ENCODE results near the gene RPUSD3.
"Not testable (repeated sequence)": the region's sequence is repeated elsewhere in the genome, so short reads cannot be mapped to it uniquely, and the experiment has no call there.

Gene RPUSD3

DNA sequence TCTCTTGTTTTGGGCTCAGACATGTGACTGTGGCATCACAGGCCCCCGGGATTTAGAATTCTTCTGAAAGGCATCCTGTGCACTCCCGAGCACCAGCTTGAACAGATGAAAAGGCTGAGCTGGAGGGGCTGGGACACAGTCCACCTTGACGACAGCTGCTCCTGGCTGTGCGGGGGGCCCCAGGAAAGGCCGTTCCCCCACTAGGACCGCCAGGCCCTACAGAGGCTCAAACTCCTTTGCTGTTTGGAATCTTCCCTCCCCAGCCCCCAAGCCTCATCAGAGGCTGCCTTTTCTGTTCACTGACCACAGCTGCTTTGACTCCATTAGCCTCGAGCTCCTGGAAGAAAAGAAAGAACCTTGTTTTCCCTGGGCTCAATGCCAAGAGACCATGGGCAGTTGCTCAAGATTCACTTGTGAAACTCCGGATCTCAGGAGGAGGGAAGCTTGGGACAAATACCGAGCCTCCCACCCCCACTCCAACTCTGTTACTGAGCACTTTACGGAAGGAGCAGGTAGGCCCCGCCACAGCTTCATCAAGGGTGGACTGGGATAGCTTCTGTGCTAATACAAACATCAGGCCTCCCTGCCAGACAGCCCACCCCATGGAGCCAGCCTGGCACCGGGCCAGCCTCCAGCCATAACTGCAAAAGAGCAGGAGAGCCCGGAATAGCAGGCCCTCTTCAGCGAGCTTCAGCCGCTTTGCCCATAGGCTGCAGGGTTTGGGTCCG, 20.6 kb upstream of the RPUSD3 start:
- no peak for DNase-seq

DNA sequence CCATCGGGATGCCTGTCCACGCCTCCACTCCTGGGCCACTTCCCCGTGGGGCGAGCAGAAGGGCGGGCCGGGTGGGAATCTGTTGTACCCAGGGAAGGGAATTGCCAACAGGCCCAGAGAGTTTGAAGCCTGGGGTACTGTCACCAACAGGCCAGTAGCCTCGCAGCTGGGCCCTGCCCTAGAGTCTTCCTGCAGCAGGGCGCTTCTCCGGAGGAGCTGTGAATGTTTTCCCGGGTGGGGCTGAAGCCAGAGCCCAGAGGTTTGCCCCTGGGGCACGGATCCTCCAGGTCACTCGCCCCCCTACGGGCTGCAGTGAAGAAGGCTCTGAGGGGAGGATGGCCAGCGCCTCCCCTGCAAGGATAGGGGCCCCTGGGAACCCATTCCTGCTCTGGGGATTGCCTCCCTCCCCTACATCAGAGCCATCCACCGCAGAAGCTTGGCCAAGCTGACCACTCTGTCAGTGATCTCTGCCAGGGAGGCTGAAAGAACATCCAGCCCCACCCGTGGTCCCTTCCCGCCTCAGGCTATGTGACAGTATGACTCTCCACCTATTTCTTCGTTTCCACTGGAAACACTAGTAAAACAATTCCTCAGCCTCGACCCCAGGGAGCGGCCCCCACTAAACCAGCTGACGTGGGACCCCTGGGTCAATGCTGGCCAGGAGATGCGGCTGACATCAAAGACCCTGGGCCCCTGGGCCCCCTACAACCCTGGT, 19.4 kb upstream of the RPUSD3 start:
- DNase-seq, result no peak

DNA sequence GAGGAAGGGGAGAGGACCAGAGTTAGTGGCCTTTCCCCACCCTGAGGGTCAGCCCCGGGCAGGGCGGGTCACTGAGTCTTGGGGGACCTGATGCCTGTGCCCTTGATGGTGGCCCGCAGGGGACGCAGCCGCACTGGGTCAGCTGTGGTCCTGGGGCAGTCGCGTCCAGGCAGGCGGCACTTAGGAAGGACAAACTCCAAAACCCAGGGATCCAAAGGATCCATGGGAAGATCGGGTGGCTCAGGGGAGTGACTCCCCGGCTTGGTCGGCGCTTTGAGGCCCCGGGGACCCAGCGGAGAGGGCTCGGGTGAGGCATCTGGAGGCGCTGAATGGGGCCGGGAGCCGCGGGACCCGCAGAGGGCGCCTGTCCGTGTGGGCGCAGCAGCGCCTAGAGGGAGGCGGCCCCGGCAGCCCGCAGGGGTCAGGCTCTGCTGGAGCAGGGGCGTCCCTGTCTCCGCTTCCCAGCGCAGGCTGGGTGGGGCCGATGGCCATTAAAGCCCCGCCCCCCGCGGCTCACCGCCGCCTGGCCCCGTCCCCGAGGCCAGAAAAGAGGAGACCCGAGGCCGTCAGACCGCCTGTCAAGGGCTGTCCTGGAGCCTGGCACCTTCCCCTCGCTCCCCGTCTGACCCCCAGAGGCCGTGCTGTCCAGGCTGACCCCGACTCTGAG, 18.7 kb upstream of the RPUSD3 start:
- peak; percentile 51 for DNase-seq

DNA sequence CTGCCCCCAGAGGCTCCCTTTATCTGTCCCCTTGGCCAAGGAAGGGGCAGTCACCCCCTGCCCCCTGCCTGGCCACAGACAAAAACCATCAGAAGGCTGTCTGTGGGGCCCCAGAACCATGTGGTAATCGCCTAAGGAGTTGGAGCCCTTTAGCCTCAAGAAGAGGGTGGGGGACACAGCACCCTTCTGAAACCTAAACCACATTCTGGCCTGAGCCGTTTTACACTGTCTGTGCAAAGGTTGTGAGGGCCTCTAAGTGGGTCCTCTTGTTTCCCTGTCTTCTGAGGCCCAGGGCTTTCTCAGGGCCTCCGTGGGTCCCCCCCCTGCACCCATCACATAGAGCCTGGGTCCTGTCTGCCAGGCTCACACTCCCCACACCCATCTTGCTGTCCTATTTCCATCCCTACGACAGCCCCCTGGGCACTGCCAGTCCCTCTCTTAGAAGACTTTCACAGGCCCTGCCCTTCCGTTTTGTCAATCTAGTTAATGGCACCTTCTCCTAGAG, 17.9 kb upstream of the RPUSD3 start:
- no peak for DNase-seq

DNA sequence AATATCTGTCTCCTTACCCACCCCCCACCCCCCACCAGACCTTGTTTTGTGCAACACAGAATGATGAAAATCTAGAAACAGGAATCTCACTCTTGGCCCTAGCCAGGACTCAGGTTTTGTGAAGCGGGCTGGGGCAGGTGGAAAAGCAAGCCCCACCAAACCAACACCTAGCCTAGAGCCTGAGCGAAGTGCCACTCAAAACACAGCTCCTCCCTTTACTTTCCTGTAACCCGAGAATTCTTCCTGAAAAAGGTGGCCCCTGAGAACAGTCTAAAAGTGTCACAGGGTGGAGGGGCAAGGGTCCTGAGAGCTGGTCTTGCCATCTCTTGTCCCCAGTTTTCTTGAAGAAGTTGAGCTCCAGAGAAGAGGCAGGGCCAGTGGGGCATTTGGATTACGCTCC, 17.4 kb upstream of the RPUSD3 start:
- DNase-seq, result no peak

DNA sequence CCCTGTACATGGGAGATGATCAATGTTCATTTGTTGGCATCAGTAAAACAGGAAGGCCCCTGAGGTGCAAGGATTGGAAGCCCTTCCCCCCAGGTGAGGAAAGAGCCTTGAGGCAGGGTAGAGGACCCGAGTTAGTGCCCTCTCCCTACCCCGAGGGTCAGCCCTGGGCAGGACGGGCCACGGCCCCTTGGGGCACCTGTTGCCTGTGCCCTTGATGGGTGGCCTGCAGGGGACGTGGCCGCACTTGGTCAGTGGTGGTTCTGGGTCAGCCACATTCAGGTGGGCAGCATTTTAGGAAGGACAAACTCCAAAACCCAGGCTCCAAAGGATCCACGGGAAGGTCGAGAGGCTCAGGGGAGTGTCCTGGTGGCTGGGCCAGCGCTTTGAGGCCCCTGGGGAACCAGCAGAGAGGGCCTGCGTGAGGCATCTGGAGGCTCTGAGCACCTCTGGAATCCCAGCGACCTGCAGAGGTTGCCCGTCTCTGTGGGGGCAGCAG, 15.8 kb upstream of the RPUSD3 start:
- DNase-seq, result no peak

DNA sequence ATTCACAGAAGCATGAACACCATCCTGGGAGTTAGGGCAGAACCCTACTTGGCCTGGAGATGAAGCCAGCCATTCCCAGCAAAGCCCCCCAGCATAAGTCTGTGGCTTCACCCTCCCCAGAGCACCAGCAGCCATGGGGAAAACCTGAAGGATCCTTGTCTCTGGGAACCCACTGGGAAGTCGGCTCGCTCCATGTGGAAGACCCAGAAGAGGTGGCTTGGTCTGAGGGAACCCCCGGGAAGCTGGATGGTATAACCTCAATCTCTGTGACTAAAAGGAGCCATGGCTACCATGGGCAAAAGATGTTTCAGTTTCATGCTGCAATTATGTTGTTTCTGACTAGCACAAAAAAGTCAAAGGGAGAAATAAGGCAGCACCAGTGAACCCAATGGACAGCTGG, 11.8 kb upstream of the RPUSD3 start:
- DNase-seq, result no peak

DNA sequence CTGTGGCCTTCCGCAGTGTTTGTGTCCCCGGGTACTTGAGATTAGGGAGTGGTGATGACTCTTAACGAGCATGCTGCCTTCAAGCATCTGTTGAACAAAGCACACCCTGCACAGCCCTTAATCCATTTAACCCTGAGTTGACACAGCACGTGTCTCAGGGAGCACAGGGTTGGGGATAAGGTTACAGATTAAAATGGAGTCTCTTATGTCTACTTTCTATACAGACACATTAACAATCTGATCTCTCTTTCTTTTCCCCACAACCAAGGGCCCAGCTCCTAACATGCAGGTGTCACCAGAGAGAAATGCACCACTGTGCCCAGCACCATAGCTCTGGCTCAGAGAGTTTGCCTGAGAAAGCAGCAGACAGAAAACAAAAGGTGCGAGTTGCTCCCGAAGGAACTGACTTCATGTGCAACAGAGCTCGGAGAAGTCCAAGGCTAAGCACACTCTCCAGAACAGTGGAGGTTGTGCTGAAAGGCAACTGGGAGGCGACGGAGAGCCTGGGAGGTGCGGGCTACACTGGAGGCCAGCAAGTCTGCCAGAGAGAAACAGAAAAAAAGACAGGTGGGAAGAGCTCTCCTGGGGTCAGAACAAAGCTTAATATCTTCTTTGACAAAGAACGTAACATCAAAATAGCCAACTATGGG, 10.6 kb upstream of the RPUSD3 start:
- DNase-seq, result not testable (repeated sequence)

DNA sequence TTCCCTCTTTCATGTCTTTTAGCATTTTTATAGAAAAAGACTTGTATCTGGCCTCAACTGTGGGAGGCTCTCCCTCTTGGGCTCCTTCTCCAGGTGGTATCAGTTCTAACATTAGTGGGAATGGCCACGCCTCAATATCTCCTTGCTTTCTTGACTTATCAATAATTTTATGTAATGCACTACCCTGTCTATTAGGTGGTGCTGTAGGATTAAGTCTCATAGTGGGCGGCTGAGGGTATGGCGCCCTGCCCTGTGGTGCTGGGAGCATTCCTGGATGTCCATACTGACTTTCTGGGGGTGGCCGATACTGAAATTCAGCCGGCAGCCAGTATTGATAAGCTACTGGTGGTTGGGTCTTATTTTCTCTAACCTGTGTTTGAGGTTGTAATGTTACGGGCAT, 8.7 kb upstream of the RPUSD3 start:
- DNase-seq, result no peak

DNA sequence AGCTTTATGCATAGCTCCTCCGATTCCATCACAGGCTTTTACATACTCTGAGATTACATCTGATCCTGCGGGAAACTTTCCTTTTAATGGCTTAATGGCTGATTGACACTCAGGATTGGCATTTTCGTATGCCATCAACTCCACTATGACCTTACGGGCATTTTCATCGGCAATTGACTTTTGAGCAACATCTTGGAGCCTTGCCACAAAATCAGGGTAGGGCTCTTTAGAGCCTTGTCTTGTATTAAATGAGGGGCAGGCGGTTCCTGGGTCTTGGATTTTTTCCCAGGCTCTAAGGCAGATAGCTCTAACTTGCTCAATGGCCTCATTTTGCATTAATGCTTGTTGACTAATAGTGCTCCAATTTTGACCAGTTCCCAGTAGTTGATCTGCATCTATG, 8.1 kb upstream of the RPUSD3 start:
- DNase-seq, result not testable (repeated sequence)

DNA sequence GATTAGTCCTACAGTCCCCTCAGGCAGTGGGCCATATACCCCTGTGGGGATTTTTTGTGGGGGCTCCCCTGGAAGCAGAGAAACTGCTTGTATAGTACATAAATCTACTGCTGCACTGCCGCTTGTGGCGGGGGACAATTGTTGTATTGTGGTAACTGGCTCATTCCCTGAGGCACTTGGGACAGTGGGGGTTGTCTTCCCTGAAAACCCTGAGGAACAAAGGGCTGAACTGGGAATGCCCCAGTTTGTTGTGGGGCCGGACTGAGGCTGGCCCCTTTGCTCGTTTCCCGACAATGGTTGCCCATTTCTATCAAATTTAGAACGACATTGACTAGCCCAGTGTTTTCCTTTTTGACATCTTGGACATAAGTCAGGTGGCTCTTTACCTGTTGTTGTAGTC, 7.6 kb upstream of the RPUSD3 start:
- not testable (repeated sequence) for DNase-seq

DNA sequence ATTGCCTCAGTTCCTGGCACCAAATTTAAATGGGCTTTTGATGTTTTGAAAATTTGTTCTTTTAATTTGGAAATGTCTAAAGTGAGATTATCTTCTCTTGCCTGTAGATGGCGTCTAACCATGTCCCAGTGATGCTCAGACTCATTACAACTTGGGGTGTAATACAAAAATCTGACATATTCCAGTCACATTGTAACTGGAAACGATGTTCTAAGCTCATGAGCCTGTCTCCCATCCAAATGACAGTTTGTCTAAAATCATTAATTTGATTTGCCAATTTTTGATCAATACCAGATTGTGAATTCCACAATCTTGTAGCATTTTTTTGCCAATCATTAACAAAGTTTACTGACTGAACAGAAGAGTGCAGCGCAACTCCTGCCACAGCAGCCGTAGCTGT, 5.1 kb upstream of the RPUSD3 start:
- DNase-seq, result not testable (repeated sequence)

DNA sequence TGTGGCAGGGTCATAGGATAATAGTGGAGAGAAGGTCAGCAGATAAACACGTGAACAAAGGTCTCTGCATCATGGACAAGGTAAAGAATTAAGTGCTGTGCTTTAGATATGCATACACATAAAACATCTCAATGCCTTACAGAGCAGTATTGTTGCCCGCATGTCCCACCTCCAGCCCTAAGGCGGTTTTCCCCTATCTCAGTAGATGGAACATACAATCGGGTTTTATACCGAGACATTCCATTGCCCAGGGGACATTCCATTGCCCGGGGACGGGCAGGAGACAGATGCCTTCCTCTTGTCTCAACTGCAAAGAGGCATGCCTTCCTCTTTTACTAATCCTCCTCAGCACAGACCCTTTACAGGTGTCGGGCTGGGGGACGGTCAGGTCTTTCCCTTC, 4.1 kb upstream of the RPUSD3 start:
- not testable (repeated sequence) for DNase-seq

DNA sequence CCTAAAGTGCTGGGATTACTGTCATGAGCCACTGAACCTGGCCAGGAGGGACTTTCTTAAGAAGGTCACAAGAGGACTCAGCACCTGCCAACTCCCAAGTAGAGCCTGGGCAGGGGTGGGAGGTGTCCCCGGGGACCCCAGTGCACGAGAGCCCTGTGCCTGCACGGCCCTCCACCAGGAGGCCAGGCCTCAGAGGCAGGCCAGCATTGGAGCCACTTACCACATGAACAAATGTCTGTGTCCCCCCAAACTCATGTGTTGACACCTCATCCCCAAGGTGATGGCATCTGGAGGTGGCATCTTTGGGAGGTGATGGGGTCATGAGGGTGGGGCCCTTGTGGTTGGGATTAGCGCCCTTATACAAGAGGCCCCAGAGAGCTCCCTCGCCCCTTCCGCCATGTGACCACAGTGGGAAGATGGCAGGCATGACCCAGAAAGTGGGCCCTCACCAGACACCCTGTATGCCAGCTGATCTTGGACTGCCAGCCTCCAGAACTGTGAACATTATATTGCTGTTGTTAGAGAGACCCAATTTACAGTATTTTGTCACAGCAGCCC, 3.2 kb upstream of the RPUSD3 start:
- DNase-seq, result no peak

DNA sequence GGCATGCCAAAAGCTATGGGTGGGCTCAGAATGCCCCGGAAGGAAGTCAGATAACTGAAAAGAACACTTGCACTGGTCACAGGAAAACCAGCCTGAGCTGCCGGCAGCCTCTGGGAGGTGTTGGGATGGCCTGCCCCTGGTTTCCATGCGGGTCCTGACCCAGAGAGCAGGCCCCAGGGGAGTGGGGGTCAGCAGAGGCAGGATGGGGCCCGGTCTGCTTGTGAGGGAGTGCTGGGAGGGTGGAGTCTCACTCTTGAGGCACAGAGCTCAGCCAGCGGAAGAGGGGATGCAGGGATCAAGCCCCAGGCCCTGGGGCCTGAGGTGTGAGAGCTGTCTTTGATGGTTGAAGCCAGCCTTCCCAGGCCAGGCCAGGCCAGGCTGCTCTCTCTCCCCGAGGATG, 2.4 kb upstream of the RPUSD3 start:
- DNase-seq, result no peak

DNA sequence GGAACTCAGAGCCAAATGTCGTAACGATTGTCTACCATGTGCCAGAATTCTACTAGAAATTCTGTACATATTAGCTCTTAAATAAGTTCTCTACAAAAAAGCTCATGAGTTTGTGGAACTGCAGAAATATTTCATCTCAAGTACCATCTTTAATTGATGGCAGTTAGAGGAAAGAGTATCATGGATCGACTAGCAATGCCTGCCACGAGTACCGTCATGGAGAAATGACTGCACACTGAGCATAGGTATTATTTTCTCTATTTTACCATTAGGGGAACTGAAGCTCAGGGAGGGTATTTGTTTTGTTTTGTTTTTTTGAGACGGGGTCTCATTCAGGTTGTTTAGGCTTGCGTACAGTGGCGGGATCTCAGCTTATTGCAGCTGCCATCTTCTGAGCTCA, 2.8 kb downstream of the RPUSD3 start:
- no peak for DNase-seq

DNA sequence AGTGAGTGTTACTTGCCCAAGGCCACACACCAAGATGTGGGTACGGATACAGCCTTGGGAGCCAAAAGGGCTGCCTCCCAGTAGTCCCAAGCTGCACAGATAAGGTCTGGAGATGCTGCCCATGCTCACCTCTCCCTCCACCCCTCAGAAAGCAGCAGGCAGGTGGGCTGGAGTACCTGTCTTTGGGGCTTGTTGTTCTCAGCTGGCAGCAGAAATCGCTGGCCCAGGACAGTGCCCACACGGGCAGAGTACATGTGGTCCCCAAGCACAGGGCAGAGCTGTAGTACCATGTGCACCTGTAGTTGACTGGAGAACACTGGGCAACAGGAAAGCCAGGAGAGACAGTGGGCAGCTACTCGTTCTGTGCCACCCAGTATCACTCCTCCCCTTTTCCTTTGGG, 5.0 kb downstream of the RPUSD3 start:
- DNase-seq, result no peak

DNA sequence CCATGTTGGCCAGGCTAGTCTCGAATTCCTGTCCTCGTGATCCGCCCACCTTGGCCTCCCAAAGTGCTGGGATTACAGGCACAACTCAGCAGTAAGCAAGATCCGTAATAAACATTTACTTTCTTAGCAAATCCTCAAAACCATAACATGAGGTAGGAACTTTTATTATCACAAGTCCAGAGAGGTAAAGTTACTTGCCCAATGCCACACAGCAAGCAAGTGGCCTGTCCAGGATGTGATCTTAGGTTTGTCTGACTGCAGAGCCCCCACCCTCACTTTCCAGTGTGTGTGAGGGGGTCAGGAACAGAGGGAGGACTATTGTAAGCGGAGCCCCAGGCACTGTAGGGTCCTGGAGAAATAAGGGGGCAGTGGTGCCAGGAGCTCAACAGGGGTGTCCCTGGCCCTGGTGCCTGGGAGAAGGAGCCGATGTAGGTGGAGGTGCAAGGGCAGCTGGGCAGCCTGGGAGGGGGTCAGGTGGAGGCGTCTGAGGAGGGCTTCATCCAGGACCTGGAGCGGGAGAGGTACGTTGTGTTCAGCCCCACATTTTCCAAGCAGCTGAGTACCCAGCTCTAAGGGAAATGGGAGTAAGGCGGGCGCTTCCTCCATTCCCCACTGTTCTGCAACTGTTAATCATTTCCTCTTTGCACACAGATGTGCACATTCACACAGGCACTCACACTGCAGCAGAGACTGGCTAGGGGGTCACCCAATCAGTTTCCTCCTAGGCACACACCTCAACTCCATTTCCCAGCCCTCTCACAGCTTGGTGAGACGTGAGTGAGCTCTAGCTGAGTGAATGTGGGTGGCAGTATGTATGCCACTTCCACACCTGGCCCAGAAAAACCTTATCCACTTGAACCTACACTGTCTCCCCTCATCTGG, 5.9 kb downstream of the RPUSD3 start:
- no peak for DNase-seq

DNA sequence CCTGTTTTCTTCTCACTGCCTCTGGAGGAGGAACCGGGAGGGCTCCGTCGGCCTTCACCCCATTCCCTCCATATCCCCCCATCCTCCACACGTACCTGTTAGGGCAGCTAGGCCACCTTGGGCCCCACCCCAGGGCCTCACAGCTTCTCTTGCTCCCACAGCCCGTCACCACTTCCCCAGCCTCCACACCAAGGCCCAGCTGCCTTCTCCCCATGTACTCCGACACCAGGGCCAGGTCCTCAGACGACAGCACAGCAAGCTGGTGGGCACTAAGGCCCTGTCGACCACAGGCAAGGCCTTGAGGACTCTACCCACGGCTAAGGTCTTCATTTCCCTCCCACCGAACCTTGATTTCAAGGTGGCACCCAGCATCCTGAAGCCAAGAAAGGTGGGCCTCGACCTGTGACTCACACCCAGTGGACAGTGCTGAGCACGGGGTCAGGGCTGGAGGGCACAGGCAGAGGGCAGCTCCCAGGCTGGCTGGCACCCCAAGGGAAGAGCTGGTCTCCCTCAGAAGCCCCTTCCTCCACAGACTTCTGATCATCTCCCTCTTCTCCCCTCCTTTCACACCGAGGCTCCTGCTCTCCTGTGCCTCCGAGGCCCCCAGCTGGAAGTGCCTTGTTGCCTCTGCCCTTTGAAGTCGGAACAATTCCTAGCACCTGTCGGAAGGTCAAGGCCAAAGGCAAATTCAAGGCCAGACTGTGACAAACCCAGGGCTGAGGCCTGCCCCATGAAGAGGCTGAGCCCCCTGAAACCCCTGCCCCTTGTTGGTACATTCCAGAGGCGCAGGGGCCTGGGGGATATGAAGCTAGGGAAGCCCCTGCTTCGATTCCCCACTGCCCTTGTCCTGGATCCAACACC, 9.1 kb downstream of the RPUSD3 start:
- DNase-seq, result no peak

DNA sequence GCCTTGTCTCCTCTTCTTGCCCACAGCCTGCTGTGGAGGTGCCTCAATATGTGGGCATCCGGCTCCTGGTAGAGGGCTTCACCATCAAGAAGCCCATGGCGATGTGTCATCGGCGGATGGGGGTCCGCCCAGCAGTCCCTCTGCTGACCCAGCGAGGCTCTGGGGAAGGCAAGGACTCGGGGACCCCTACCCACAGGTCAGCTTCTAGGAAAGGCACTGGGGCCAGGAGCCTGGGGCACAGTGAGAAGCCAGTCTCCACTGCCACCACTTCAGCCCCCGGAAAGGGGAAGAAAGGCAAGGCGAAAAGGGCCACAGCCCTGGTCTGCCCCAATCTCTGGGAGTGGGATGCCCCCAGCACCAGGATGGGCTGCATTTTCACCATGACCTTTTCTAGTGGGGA, 10.7 kb downstream of the RPUSD3 start:
- DNase-seq, result no peak

DNA sequence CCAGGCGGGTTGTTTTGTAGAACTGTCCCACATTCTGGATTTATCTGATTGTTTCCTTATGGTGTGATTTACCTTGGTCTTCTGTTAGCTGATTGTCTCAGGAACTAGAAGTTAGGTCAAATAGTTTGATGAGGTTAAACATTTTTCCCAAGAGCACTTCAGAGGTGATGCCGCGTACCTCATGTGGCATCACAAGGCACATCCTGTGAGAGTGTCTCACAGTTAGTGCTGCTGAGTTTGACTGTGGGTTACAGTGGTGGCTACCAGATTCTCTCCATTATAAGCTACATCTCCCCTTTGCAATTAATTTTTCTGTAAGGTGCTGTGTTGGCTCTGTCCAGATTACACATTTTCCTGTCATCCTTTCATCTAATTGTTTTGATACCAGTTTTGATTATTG, 12.6 kb downstream of the RPUSD3 start:
- no peak for DNase-seq

All from stimulated activated CD4-positive, alpha-beta T cell treated with anti-CD3 and anti-CD28 coated beads, Interleukin-15, amount 100 ng/mL, for 24 hours (primary cell).